H9 (cell line): ENCODE measurements around the gene EVL. TPM values are rescaled to one million over a fixed set of nuclear protein-coding genes. Genes with fewer than 3 reads are reported as not detected.

Source experiments
- DNase-seq: peaks from one replicate; pipeline ENCODE4 v3.0.0-alpha.2; 2017
- H2AFZ ChIP-seq: one replicate; pipeline ENCODE4 v1.6.1; 2013; ENCODE audit warnings: mild to moderate bottlenecking, low read length, control low read depth, moderate library complexity
- H2AK5ac ChIP-seq: 2 replicates; pipeline ENCODE4 v1.6.1; 2013; ENCODE audit warnings: low read length, control low read depth, mixed read lengths; ENCODE audit not compliant: insufficient read length
- H2BK120ac ChIP-seq: one replicate; pipeline ENCODE4 v1.6.1; 2013; ENCODE audit warnings: low read depth, mild to moderate bottlenecking, low read length, control low read depth, inconsistent platforms; ENCODE audit not compliant: poor library complexity, severe bottlenecking
- H2BK12ac ChIP-seq: 2 replicates; pipeline ENCODE4 v1.6.1; 2013; ENCODE audit warnings: low read length, control low read depth, mixed read lengths, low read depth; ENCODE audit not compliant: insufficient read length
- H2BK15ac ChIP-seq: 2 replicates; pipeline ENCODE4 v1.6.1; 2013; ENCODE audit warnings: low read depth, low read length, control low read depth
- H2BK20ac ChIP-seq: one replicate; pipeline ENCODE4 v1.6.1; 2013; ENCODE audit warnings: low read depth, mild to moderate bottlenecking, low read length, control low read depth, inconsistent platforms; ENCODE audit not compliant: poor library complexity, severe bottlenecking
- H2BK5ac ChIP-seq: 2 replicates; pipeline ENCODE4 v1.6.1; 2013; ENCODE audit warnings: low read length, control low read depth, mixed read lengths; ENCODE audit not compliant: insufficient read length
- H3K14ac ChIP-seq: 2 replicates; pipeline ENCODE4 v1.6.1; 2013; ENCODE audit warnings: low read length, control low read depth; ENCODE audit not compliant: insufficient read depth
- H3K18ac ChIP-seq: 2 replicates; pipeline ENCODE4 v1.6.1; 2013; ENCODE audit warnings: low read depth, mild to moderate bottlenecking, mixed read lengths, low read length, control low read depth; ENCODE audit not compliant: insufficient read length
- H3K23ac ChIP-seq: 2 replicates; pipeline ENCODE4 v1.6.1; 2013; ENCODE audit warnings: low read length, control low read depth, mixed read lengths, low read depth; ENCODE audit not compliant: insufficient read length
- H3K23me2 ChIP-seq: 2 replicates; pipeline ENCODE4 v1.6.1; 2013; ENCODE audit warnings: low read depth, mild to moderate bottlenecking, mixed read lengths, low read length, control low read depth; ENCODE audit not compliant: insufficient read length, poor library complexity, severe bottlenecking
- H3K27ac ChIP-seq: 2 replicates; pipeline ENCODE4 v1.5.1; 2013; ENCODE audit warnings: low read length, control low read depth, mixed read lengths, low read depth; ENCODE audit not compliant: insufficient read length
- H3K27me3 ChIP-seq: 2 replicates; pipeline ENCODE4 v1.6.1; 2013; ENCODE audit warnings: low read length, control low read depth, inconsistent platforms; ENCODE audit not compliant: insufficient read depth
- H3K4ac ChIP-seq: 2 replicates; pipeline ENCODE4 v1.6.1; 2013; ENCODE audit warnings: low read depth, mild to moderate bottlenecking, control low read depth, inconsistent platforms, low read length, moderate library complexity
- H3K4me1 ChIP-seq: 2 replicates; pipeline ENCODE4 v1.6.1; 2013; ENCODE audit warnings: low read length, control low read depth, inconsistent platforms; ENCODE audit not compliant: insufficient read depth
- H3K4me2 ChIP-seq: 2 replicates; pipeline ENCODE4 v1.6.1; 2013; ENCODE audit warnings: low read length, control low read depth, mixed read lengths; ENCODE audit not compliant: insufficient read length, insufficient read depth
- H3K56ac ChIP-seq: 2 replicates; pipeline ENCODE4 v1.6.1; 2013; ENCODE audit warnings: low read depth, mild to moderate bottlenecking, mixed read lengths, low read length, control low read depth; ENCODE audit not compliant: insufficient read length
- H3K79me1 ChIP-seq: 2 replicates; pipeline ENCODE4 v1.6.1; 2013; ENCODE audit warnings: low read depth, mild to moderate bottlenecking, moderate library complexity, low read length, control low read depth, inconsistent platforms; ENCODE audit not compliant: insufficient read depth, poor library complexity, severe bottlenecking
- H3K79me2 ChIP-seq: 2 replicates; pipeline ENCODE4 v1.6.1; 2013; ENCODE audit warnings: low read length, control low read depth, inconsistent platforms; ENCODE audit not compliant: insufficient read depth
- H3K9ac ChIP-seq: 2 replicates; pipeline ENCODE4 v1.6.1; 2013; ENCODE audit warnings: low read length, control low read depth, mixed read lengths; ENCODE audit not compliant: insufficient read length; ENCODE audit errors: extremely low read depth
- H3K9me3 ChIP-seq: one replicate; pipeline ENCODE4 v1.6.1; 2013; ENCODE audit warnings: low read depth, low read length, inconsistent platforms; ENCODE audit not compliant: control insufficient read depth
- H3T11ph ChIP-seq: one replicate; pipeline ENCODE4 v1.6.1; 2013; ENCODE audit warnings: mild to moderate bottlenecking, low read length, control low read depth, inconsistent platforms
- H4K20me1 ChIP-seq: one replicate; pipeline ENCODE4 v1.6.1; 2013; ENCODE audit not compliant: control insufficient read depth, insufficient read length, insufficient read depth
- H4K5ac ChIP-seq: 2 replicates; pipeline ENCODE4 v1.6.1; 2013; ENCODE audit warnings: low read depth, mild to moderate bottlenecking, mixed read lengths, low read length, control low read depth; ENCODE audit not compliant: insufficient read length
- H4K8ac ChIP-seq: replicated peaks from 2 replicates; pipeline ENCODE4 v1.6.1; 2013; ENCODE audit warnings: low read length, control low read depth, mixed read lengths, low read depth; ENCODE audit not compliant: insufficient read length
- H4K91ac ChIP-seq: 2 replicates; pipeline ENCODE4 v1.6.1; 2013; ENCODE audit warnings: low read depth, mild to moderate bottlenecking, moderate library complexity, mixed read lengths, low read length, control low read depth; ENCODE audit not compliant: insufficient read length
- H3K27ac Mint-ChIP-seq, 3 experiments: 2 replicates in 2 of 3; 3 replicates in 1 of 3; pipeline ENCODE4 v1.8.0; 2020 to 2021; ENCODE audit warnings: mixed read lengths in 3 of 3, mild to moderate bottlenecking in 1 of 3, moderate library complexity in 1 of 3
- H3K27me3 Mint-ChIP-seq: 2 replicates; pipeline ENCODE4 v1.8.0; 2021; ENCODE audit warnings: low read depth, mild to moderate bottlenecking, moderate library complexity, mixed read lengths
- H3K36me3 Mint-ChIP-seq, 3 experiments: 2 replicates in 2 of 3; 3 replicates in 1 of 3; pipeline ENCODE4 v1.8.0; 2020 to 2021; ENCODE audit warnings: low read depth in 3 of 3, mixed read lengths in 3 of 3; ENCODE audit not compliant: insufficient read depth in 1 of 3
- H3K4me1 Mint-ChIP-seq, 2 experiments: 2 replicates each; pipeline ENCODE4 v1.8.0; 2020; ENCODE audit warnings: mixed read lengths in 2 of 2
- H3K4me3 Mint-ChIP-seq, 2 experiments: 2 replicates in 1 of 2; 3 replicates in 1 of 2; pipeline ENCODE4 v1.8.0; 2020 to 2021; ENCODE audit warnings: mild to moderate bottlenecking in 2 of 2, mixed read lengths in 2 of 2, moderate library complexity in 1 of 2
- H3K9me3 Mint-ChIP-seq, 2 experiments: 2 replicates in 1 of 2; 3 replicates in 1 of 2; pipeline ENCODE4 v1.8.0; 2020; ENCODE audit warnings: mild to moderate bottlenecking in 2 of 2, mixed read lengths in 2 of 2, moderate library complexity in 1 of 2
- WGBS: extraction: QIAGEN DNeasy Blood & Tissue Kit; methylation state at CpG from one replicate; pipeline ENCODE4 v1.1.7; 2013; ENCODE audit warnings: missing lambda C conversion rate, low lambda C conversion rate, mixed read lengths; ENCODE audit not compliant: insufficient read length; ENCODE audit errors: extremely low coverage; 5-methylcytosine and 5-hydroxymethylcytosine counted together
- total RNA-seq: library from RNA; stranded (reverse); gene quantifications from 2 replicates; pipeline ENCODE4 v1.2.1, GENCODE V29; 2021
- TF ChIP-seq, protein P1 (sequence below): fragments of 200-600 bp; sonication (generic); conservative IDR thresholded peaks from 3 replicates; pipeline ENCODE4 v1.8.0; 2021; ENCODE audit warnings: antibody characterized with exemption, mild to moderate bottlenecking

Gene EVL
- total RNA-seq, 1 experiment from 2014 or later = 53.2 TPM

DNA sequence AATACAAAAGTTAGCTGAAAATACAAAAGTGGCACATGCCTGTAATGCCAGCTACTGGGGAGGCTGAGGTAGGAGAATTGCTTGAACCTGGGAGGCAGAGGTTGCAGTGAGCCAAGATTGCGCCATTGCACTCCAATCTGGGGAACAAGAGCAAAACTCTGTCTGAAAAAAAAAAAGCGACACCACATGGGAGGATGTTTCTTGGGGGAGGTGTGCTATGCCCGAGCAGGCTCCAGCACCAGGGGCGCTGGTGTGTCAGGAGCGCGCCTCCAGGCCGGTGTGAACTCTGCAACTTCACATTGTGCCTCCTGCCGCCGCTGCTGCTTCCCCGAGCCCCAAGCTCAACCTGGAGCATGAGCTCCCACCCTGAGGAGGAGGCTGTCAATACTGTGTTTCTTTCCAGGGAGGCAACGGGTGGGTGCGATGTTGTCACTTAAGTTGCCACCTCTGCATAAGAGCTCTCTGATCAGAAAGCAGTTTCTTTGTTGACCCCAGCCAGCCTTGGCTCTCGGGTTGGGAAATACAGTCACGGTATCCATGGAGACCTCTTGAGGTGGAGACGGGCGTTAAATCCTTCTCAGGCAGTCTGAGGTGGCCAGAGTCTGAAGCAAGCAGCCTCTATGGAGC is 75.3 kb downstream of the EVL start:
- Histone ChIP-seq H2BK5ac (no peak overlapping the region), H3K23ac (no peak overlapping the region), H3K23me2 (no peaks in the 10 kb centered on the region), H2BK12ac (no peak overlapping the region), H3T11ph (no peak overlapping the region), H4K91ac (no peak overlapping the region), H2AK5ac (no peak overlapping the region), H3K4me1 (peaks cover 2% of the 10 kb centered on the region; the same call in 1 of the 2 replicates), H3K9ac (no peak overlapping the region), H3K79me1 (no peaks in the 10 kb centered on the region), H3K27me3 (no peaks in the 10 kb centered on the region), H2BK120ac (no peak overlapping the region), H4K20me1 (no peaks in the 10 kb centered on the region), H3K14ac (peak overlapping the region; percentile 62; the same call in 1 of the 2 replicates), H2BK15ac (no peak overlapping the region), H3K4me2 (no peak overlapping the region), H2BK20ac (no peak overlapping the region), H4K5ac (no peak overlapping the region), H3K27ac (no peak overlapping the region), H2AFZ (no peak overlapping the region), H3K18ac (peak overlapping the region; percentile 77), H3K9me3 (no peaks in the 10 kb centered on the region), H4K8ac (no peak overlapping the region), H3K56ac (no peak overlapping the region), H3K79me2 (no peaks in the 10 kb centered on the region), H3K4ac (no peak overlapping the region)
- WGBS = no CpG with 5 or more reads among the region's 16 CpGs
- TF ChIP-seq, protein P1, sequence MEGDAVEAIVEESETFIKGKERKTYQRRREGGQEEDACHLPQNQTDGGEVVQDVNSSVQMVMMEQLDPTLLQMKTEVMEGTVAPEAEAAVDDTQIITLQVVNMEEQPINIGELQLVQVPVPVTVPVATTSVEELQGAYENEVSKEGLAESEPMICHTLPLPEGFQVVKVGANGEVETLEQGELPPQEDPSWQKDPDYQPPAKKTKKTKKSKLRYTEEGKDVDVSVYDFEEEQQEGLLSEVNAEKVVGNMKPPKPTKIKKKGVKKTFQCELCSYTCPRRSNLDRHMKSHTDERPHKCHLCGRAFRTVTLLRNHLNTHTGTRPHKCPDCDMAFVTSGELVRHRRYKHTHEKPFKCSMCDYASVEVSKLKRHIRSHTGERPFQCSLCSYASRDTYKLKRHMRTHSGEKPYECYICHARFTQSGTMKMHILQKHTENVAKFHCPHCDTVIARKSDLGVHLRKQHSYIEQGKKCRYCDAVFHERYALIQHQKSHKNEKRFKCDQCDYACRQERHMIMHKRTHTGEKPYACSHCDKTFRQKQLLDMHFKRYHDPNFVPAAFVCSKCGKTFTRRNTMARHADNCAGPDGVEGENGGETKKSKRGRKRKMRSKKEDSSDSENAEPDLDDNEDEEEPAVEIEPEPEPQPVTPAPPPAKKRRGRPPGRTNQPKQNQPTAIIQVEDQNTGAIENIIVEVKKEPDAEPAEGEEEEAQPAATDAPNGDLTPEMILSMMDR = peak; percentile 73
- peak; percentile 87 for DNase-seq
- Mint-ChIP-seq H3K27me3 (no peaks in the 10 kb centered on the region; the same call in 1 of the 2 replicates), H3K4me3 (no peak overlapping the region), H3K4me1 (peaks cover 6 to 12% of the 10 kb centered on the region in 2 experiments), H3K36me3 (peaks cover 0 to 5% (median 3%) of the 10 kb centered on the region in 3 experiments; a peak in 3 of 7 replicates), H3K9me3 (no peaks in the 10 kb centered on the region), H3K27ac (peak overlapping the region in 2 of 3 experiments; percentile 64 to 76; a peak in 4 of 7 replicates)
